GM18508 (cell line): ENCODE measurements around the gene ADAMTSL2.

Source experiments
- ATAC-seq: cut with Tn5 transposase; IDR thresholded peaks from one replicate; pipeline ENCODE4 v1.9.1; 2021; ENCODE audit warnings: moderate number of reproducible peaks; ENCODE audit not compliant: insufficient read depth, unreplicated experiment

The ADAMTSL2 gene

GRCh38 chr9:133600739-133601138, 66.2 kb downstream of the ADAMTSL2 start:
- no peak for ATAC-seq

GRCh38 chr9:133601746-133602145, 67.2 kb downstream of the ADAMTSL2 start:
- no peak for ATAC-seq

- ATAC-seq: no peak
Observed at GRCh38 chr9:133602277-133602676, 67.8 kb downstream of the ADAMTSL2 start.

GRCh38 chr9:133603135-133603927, 68.8 kb downstream of the ADAMTSL2 start:
- ATAC-seq: no peak

GRCh38 chr9:133604214-133604613, 69.7 kb downstream of the ADAMTSL2 start:
- ATAC-seq: no peak

GRCh38 chr9:133604856-133605255, 70.4 kb downstream of the ADAMTSL2 start:
- no peak for ATAC-seq

GRCh38 chr9:133605446-133605845, 70.9 kb downstream of the ADAMTSL2 start:
- no peak for ATAC-seq

GRCh38 chr9:133605856-133606707, 71.6 kb downstream of the ADAMTSL2 start:
- ATAC-seq: no peak

- no peak for ATAC-seq
Observed at GRCh38 chr9:133606708-133607025, 72.2 kb downstream of the ADAMTSL2 start.

- no peak for ATAC-seq
Observed at GRCh38 chr9:133607381-133607780, 72.9 kb downstream of the ADAMTSL2 start.

- ATAC-seq: no peak
Observed at GRCh38 chr9:133607976-133608375, 73.5 kb downstream of the ADAMTSL2 start.

- ATAC-seq: no peak
Observed at GRCh38 chr9:133608382-133608781, 73.9 kb downstream of the ADAMTSL2 start.

GRCh38 chr9:133608889-133609288, 74.4 kb downstream of the ADAMTSL2 start:
- no peak for ATAC-seq

GRCh38 chr9:133609311-133610098, 75.0 kb downstream of the ADAMTSL2 start, which contains the start of gene FAM163B:
Gene FAM163B (minus strand): TSS chr9:133609389. CDS start chr9:133580223, 29,166 bp downstream.
- no peak for ATAC-seq

GRCh38 chr9:133610845-133611244, 76.3 kb downstream of the ADAMTSL2 start:
- ATAC-seq: no peak

GRCh38 chr9:133612051-133612450, 77.5 kb downstream of the ADAMTSL2 start:
- ATAC-seq: no peak

- ATAC-seq: no peak
Observed at GRCh38 chr9:133612816-133613215, 78.3 kb downstream of the ADAMTSL2 start.

GRCh38 chr9:133613432-133613831, 78.9 kb downstream of the ADAMTSL2 start:
- no peak for ATAC-seq

GRCh38 chr9:133614056-133614455, 79.6 kb downstream of the ADAMTSL2 start:
- no peak for ATAC-seq

GRCh38 chr9:133614678-133615077, 80.2 kb downstream of the ADAMTSL2 start:
- no peak for ATAC-seq

GRCh38 chr9:133615186-133615585, 80.7 kb downstream of the ADAMTSL2 start:
- ATAC-seq: no peak
